HepG2 (cell line): ENCODE results near the gene RRAS2. TPM values are rescaled to one million over a fixed set of nuclear protein-coding genes. Genes with fewer than 3 reads are reported as not detected.

Source experiments
- ATAC-seq: fragments of 200-7000 bp; cut with Tn5 transposase; 3 replicates; pipeline ENCODE4 v1.9.1; 2020; ENCODE audit warnings: mild to moderate bottlenecking, moderate library complexity
- BruUV-seq: library from RNA; stranded (reverse); fragments of 400-500 nt; replicated peaks from 2 replicates; lab custom pipeline; 2021; lab: Mats Ljungman, UMichigan
- CTCF ChIA-PET: fragments of 300-600 bp; formaldehyde crosslinking; extraction: SDS; loops from one replicate; lab custom pipeline; 2021; ENCODE audit warnings: low total read pairs, inconsistent platforms, low intra/inter-chr PET ratio; lab: Yijun Ruan, JAX
- POLR2A ChIA-PET: fragments of 350-600 bp; sonication (Branson Sonifier 250); formaldehyde crosslinking; loops from one replicate; lab custom pipeline; 2020; ENCODE audit warnings: antibody characterized with exemption, inconsistent platforms; lab: Yijun Ruan, JAX
- DNase-seq: peaks from one replicate; pipeline ENCODE4 v3.0.0-alpha.2; 2015; ENCODE audit warnings: low spot score
- FAIRE-seq: peaks from 3 replicates; lab custom pipeline; 2011; peaks lifted over from hg19 to GRCh38; lab: Jason Lieb, UNC
- H2AFZ ChIP-seq: one replicate; pipeline ENCODE4 v1.6.1; 2011; ENCODE audit warnings: low read length, inconsistent platforms
- H3K27ac ChIP-seq: fragments of 300-600 bp; 3 replicates; pipeline ENCODE4 v1.8.0; 2011; ENCODE audit warnings: mixed run types, mild to moderate bottlenecking, mixed read lengths, low read length, inconsistent platforms; ENCODE audit not compliant: insufficient read depth; ENCODE audit errors: extremely low read length
- H3K27me3 ChIP-seq, 2 experiments: fragments of 200-600 bp in 1 of 2; 2 replicates in 1 of 2; 3 replicates in 1 of 2; pipeline versions ENCODE4 v1.6.0 to v1.8.0; 2011; ENCODE audit warnings: low read length in 2 of 2, mild to moderate bottlenecking in 2 of 2, moderate library complexity in 2 of 2, inconsistent platforms in 1 of 2; ENCODE audit not compliant: insufficient read depth in 2 of 2, control insufficient read depth in 1 of 2
- H3K36me3 ChIP-seq, 2 experiments: fragments of 200-600 bp in 1 of 2; replicated peaks in 1 of 2; 2 replicates in 1 of 2; 3 replicates in 1 of 2; pipeline versions ENCODE4 v1.5.1 to v1.8.0; 2011; ENCODE audit warnings: low read length in 2 of 2, inconsistent platforms in 1 of 2; ENCODE audit not compliant: insufficient read depth in 2 of 2, control insufficient read depth in 1 of 2
- H3K4me1 ChIP-seq: 2 replicates; pipeline ENCODE4 v1.5.1; 2012; ENCODE audit warnings: low read length, inconsistent platforms; ENCODE audit not compliant: insufficient read depth
- H3K4me2 ChIP-seq: 2 replicates; pipeline ENCODE4 v1.6.0; 2011; ENCODE audit warnings: low read depth, low read length, inconsistent platforms
- H3K4me3 ChIP-seq, 3 experiments: fragments of 200-600 bp in 1 of 3; sonication (generic), shearing (Covaris generic) in 1 of 3; replicated peaks in 1 of 3; 2 replicates each; pipeline ENCODE4 v1.5.1; 2011 to 2016; ENCODE audit warnings: low read length in 3 of 3, inconsistent platforms in 2 of 3, low read depth in 2 of 3, mild to moderate bottlenecking in 2 of 3, control low read depth in 1 of 3, mixed read lengths in 1 of 3; ENCODE audit not compliant: insufficient read depth in 1 of 3
- H3K79me2 ChIP-seq: one replicate; pipeline ENCODE4 v1.6.1; 2011; ENCODE audit warnings: low read length, inconsistent platforms; ENCODE audit not compliant: insufficient read depth
- H3K9ac ChIP-seq: 2 replicates; pipeline ENCODE4 v1.6.0; 2011; ENCODE audit warnings: mild to moderate bottlenecking, low read depth, low read length, inconsistent platforms; ENCODE audit not compliant: insufficient read depth
- H3K9me3 ChIP-seq: 2 replicates; pipeline ENCODE4 v1.5.1; 2012; ENCODE audit warnings: mild to moderate bottlenecking, low read length
- H4K20me1 ChIP-seq: 2 replicates; pipeline ENCODE4 v1.6.0; 2011; ENCODE audit warnings: inconsistent platforms, mild to moderate bottlenecking, low read length, moderate library complexity; ENCODE audit not compliant: insufficient read depth
- CERS6 ChIP-seq: sonication (generic); formaldehyde crosslinking; IDR thresholded peaks from 2 replicates; pipeline ENCODE4 v1.5.0; 2020; ENCODE audit warnings: missing genetic modification reagents
- CTCF ChIP-seq: sonication (generic); formaldehyde crosslinking; IDR thresholded peaks from 2 replicates; pipeline ENCODE4 v1.5.0; 2020; ENCODE audit warnings: mild to moderate bottlenecking, missing genetic modification reagents, moderate library complexity
- HNRNPLL ChIP-seq: fragments of 200-400 bp; formaldehyde crosslinking; IDR thresholded peaks from 2 replicates; pipeline ENCODE4 v1.6.1; 2017; ENCODE audit warnings: mild to moderate bottlenecking, low read depth, low read length; ENCODE audit not compliant: poor library complexity, severe bottlenecking
- TBX2 ChIP-seq: sonication (generic); formaldehyde crosslinking; IDR thresholded peaks from 2 replicates; pipeline ENCODE4 v1.5.0; 2020; ENCODE audit warnings: missing genetic modification reagents, mild to moderate bottlenecking, borderline replicate concordance
- TEAD3 ChIP-seq: optimal IDR thresholded peaks from 2 replicates; pipeline ENCODE3; 2016; ENCODE audit warnings: borderline replicate concordance
- ZNF460 ChIP-seq: sonication (generic); formaldehyde crosslinking; IDR thresholded peaks from 2 replicates; pipeline ENCODE4 v1.5.1; 2020; ENCODE audit warnings: missing genetic modification reagents, mild to moderate bottlenecking, borderline replicate concordance
- ZSCAN29 ChIP-seq: sonication (generic); formaldehyde crosslinking; conservative IDR thresholded peaks from 2 replicates; pipeline ENCODE4 v1.4.0; 2020; ENCODE audit warnings: mild to moderate bottlenecking, missing genetic modification reagents
- WGBS: methylation state at CpG from one replicate; pipeline ENCODE4 v1.1.6; 2017; ENCODE audit warnings: low lambda C conversion rate; 5-methylcytosine and 5-hydroxymethylcytosine counted together
- in situ Hi-C: cut with HindIII; loops from 2 replicates; pipeline ENCODE4 v1.10.0; 2017; ENCODE audit warnings: low pct_unique_long_range_greater_than_20kb; ENCODE audit not compliant: extremely low pct_ligation_motif_present
- intact Hi-C: fragments of 100-400 bp; cut with micrococcal nuclease; formaldehyde crosslinking; loops from one replicate; pipeline ENCODE4 v1.10.0; 2022; ENCODE audit not compliant: unreplicated experiment
- polyA plus RNA-seq, 8 experiments: library from polyadenylated mRNA; depleted of rRNA in 3 of 8; stranded (reverse) in 7 of 8; unstranded in 1 of 8; fragments of >200 nt; fragmentation: Illumina TruSeq in 4 of 8; extraction: Trizol in 4 of 8; gene quantifications; 2 replicates each; pipeline versions ENCODE4 v1.2.1 to v1.2.3, GENCODE V29; 2011 to 2016; ENCODE audit warnings: low read depth in 4 of 8, missing spikeins in 1 of 8, mixed read lengths in 1 of 8; ENCODE audit not compliant: insufficient read depth in 1 of 8
- total RNA-seq, 5 experiments: library from RNA; depleted of rRNA; stranded (reverse); fragments of >200 nt; fragmentation: Illumina TruSeq; extraction: Trizol; gene quantifications; 2 replicates each; pipeline ENCODE4 v1.2.3, GENCODE V29; 2016; ENCODE audit warnings: low read depth in 1 of 5

RRAS2 gene
- total and polyA plus RNA-seq, 2 of the 13 experiments (the other 11 are each of a cell fraction or from before 2014, with no cell fraction given), result 19.0 to 44.1 TPM

DNA sequence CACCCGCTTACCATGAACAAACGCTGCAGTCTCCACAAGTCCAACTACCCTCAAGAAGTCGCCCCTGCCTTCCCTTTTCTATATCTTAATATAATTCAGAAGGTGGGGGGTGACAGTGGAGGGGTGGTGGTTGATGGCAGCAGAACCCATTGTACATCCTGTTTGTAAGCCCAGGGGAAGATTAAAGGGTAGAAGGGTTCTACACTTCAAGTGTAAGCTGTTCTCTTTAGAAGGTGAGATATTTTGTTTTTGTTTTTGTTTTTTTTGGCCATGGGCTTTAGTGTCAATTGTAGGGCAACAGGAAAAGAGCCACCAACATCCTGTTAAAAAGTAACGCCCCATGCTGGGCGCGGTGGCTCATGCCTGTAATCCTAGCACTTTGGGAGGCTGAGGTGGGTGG lies 34.9 kb upstream of the RRAS2 start:
- WGBS, result 74% methylated on average over 6 of the region's 6 CpGs
- CTCF ChIA-PET, result no interaction called here
- Histone ChIP-seq H3K4me3 (no peak overlapping the region), H3K4me2 (no peak overlapping the region), H4K20me1 (no peaks in the 10 kb centered on the region), H3K36me3 (no peaks in the 10 kb centered on the region), H3K9ac (no peak overlapping the region), H3K27ac (no peak overlapping the region), H2AFZ (no peak overlapping the region), H3K27me3 (peaks cover 0 to 1% of the 10 kb centered on the region in 2 experiments; a peak in 1 of 5 replicates), H3K79me2 (no peaks in the 10 kb centered on the region), H3K9me3 (no peaks in the 10 kb centered on the region), H3K4me1 (no peaks in the 10 kb centered on the region)
- TF ChIP-seq ZNF460 (CRISPR knock-in tag), result no peak
- no peak for TF ChIP-seq HNRNPLL
- TF ChIP-seq ZSCAN29, result no peak
- no peak for TF ChIP-seq CERS6 (CRISPR knock-in tag)
- TF ChIP-seq TBX2, result no peak
- no peak for TF ChIP-seq TEAD3 (CRISPR knock-in tag)
- no peak for TF ChIP-seq CTCF
- FAIRE-seq (no peak), DNase-seq (no peak), ATAC-seq (no peak)
- POLR2A ChIA-PET, result no interaction called here
- intact Hi-C loops (no loop called here), in situ Hi-C loops (no loop called here)
- no TSS peak for BruUV-seq
